NCI-H510A treated with DMSO at 0.1 percent for 48 hours (cell line): Measurements from ENCODE around the gene MMP13.
"Not testable (repeated sequence)": the region's sequence is repeated elsewhere in the genome, so short reads cannot be mapped to it uniquely, and the experiment has no call there.

Experiments used
- DNase-seq: peaks from one replicate; lab custom pipeline; 2025; lab: John Stamatoyannopoulos, UW

MMP13 gene

DNA sequence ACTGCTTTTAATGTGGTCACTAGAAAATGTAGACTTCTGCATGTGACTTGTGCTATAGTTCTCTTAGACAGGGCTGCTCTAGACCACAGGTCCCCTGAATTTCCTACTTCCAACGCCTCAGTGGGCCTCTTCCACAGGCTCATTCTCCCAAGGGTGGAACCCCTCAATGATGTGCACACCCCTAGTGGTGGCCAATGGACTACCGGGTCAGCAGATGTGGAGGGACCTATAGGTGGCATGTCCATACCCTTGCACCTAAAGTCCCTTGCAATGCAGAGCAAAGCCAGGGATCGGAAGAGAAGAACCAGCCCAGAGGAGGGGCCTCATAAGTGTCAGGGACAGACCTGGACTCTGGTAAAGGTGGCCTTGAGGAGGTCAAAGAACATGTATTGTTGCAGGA is 20.0 kb downstream of the MMP13 start:
- DNase-seq: no peak

DNA sequence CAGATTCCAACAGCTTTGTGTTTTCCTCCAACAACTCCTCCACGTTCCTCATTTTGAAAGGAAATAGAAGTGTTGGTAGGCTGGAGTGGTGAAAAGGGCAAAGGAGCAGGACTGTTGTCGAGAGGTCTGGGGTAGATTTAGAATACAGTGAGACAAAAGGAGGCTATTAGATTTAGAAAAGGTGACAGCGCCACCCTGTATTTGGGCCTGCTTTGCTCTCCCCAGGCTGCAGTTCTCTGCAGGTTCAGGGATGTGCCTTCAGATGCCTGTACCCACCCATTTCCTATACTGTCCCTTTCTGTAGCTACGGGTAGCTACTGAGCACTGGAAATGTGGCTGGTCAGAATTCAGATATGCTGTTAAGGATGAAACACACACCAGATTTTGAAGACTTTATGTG is 20.8 kb downstream of the MMP13 start:
- no peak for DNase-seq

DNA sequence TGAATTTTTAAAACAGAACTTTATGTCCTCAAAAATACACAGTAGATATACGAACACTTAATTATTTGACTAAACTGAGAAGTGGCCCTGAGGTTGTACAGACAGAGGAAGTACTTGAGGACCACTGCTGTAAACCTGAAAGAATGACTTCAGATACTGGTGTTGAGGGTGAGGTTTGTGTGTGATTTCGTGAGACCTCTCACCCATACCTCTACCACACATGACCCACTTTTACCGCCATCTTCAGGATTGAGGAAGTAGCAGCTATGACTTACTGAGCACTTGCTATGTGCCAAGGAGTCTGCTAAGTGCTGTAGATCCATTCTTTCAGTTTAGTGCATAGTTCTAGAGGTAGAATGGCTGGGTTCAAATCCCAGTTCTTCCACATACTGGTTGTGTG is 21.9 kb downstream of the MMP13 start:
- DNase-seq: no peak

DNA sequence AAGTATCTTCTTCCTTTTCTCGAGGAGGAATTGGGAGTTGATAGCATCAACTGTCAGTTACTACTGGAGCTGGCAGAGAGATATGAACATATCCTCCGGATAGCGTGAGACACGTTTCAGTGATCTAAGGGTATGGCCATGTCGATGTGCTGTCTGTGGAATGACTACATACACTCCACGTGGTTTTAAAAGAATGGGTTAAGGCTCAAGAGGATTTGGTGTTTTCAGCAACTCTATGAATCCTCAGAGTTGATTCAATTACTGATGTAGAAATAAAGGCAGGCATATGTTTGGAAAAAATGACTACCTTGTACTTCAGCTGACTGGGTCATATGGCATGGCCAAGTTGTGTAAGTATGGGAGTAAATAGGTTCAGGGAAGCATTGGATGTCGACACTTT is 22.9 kb downstream of the MMP13 start:
- DNase-seq: no peak

DNA sequence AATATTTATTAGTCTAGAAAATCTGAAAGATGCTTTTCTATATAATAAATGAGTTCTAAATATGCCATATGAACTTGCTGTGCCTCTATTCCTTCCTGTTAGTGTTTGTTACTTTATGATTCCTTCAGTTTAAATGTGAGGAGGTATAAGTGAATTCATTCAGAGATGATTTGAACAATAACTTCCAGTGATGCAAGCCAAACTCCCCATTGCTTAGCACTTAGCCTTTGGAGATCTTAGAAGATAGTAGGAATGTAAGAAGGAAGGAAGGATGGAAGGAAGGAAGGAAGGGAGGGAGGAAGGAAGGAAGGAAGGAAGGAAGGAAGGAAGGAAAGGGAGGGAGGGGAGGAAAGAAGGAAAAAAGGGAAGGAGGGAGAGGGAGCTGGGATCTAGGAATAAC is 25.1 kb downstream of the MMP13 start:
- DNase-seq: no peak

DNA sequence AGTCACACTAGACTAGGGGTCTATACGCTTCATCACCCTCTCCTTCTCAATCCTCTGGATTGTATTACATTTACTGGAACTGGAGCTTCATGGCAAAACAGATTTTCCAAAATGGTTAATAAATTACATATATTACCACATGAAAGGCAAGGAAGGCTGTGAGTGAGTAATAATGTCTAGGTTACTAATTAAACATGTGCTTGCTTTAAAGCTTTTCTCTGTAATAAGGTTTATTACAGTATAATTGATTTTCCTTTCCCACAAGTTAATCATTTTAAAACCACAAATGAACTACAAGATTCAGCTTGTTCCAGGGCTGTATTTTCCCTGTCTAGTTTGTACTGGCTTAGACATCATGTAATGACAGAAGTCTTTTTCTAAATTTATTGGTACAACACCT is 25.6 kb downstream of the MMP13 start:
- DNase-seq: no peak

DNA sequence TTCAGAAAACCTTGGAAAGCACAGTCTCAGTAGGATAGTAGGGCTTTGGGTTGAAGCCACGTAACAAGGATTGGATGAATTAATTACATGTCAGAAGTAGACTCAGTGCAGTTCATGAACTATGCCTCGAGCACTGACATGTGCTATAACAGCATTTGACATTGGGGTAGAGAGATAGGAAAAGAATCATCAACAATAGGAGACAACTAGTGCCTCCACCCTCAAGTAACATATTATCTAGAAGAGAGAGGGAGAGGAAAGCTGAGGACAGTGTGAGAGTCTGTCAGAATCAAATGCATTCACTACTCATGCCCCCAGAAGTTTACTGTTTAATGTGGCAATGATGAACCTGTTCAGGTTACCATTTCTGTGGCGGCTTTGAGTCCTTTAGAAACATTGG is 26.4 kb downstream of the MMP13 start:
- no peak for DNase-seq

DNA sequence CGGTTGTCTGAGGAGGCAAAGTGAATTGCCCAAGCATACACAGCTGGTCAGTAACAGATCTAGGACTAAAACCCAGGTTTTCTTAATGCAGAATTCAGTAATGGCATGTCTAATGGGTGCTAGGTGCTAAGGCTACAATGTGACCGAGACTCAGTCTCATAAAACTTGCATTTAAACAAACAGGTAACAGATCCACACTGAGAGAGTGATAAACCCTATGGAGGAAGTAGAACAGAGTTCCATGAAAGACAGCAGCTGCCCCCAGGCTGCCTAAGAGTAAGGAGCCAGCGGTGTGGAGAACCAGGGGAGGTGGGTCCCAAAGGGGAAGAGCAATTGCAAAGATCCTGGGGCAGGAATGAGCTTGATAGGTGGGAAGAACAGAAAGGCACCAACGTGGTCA is 27.3 kb downstream of the MMP13 start:
- DNase-seq: no peak

DNA sequence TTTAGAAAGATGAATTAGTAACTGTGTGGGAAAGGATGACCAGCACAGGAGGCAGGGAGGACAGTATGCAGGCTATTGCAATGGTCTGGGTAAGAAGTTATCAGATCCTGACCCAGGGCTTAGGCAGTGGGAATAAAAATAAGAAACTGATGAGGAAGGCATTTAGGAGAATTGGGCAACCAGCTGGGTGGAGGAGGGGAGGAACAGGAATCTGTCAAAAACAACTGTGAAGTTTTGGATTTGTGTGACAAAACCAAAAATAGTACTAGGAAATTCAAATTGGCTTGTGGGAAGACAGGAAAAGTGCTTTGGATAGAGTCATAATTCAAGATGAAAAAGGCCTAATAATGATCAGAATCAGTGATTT is 27.9 kb downstream of the MMP13 start:
- DNase-seq: no peak

DNA sequence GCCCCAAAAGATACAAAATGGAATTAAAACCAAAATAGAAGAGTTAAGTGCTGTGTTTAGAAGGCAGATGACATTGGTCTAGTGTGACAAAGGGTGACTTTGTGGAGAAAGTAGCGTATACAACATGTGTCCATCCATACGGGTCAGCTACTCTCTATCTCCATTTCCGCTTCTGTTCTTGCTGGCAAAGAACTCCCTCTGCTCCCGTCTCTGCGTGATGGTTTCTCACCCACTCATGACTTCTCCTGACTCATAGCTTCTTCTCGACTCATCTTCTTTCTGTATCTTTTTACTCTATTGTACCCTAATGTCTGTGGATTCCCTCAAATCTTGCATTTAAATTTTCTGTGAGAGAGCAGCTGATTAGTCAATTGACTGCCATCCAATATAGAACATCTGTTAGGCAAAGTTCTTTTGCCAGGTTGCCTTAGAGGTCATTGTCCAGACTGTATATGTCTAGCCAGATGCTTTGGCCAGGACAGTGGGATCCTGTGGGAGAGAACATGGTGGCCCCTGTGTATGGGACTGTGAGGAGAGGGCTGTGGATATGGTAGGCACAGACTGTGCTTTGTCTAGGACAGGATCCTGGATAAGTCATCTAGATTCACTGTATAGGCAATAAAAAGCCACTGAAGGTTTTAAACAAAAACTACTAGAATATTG is 28.4 kb downstream of the MMP13 start:
- no peak for DNase-seq

DNA sequence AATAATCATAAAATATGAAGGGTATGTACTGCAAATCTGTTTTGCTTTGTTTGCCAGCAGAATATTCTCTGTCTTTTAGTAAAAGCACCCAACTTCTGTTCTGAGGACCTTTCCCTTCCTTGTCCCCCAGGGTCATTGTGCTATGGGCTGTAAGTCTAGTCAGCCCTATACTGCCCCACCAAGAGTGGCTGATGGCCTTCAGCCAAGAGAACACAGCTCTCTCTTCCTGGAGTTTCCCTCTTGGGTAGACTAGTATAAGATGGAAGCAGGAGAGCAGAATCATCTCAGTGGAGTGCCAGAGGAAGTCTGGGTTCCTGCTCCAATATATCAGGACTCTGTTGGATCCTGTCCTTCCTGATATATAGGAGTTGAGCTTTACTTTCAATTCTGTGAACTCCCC is 29.0 kb downstream of the MMP13 start:
- DNase-seq: no peak

DNA sequence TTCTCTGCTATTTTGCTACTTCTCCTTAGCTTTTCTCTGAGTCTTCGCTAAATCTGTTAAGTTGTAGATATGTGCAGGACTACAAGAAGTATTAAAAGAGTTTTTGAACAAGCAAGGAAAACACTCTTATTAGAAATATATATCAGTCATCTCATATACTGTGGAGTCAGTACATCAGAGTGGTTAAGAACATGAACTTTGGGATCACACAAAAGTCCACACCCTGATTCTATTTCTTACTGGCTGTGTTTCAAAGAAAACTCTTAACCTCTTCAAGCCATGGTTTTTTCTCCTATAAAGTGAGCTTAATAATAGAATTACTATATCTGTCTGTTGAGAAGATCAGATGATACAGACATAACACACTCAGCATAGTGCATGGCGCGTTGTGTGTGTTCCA is 29.5 kb downstream of the MMP13 start:
- no peak for DNase-seq

DNA sequence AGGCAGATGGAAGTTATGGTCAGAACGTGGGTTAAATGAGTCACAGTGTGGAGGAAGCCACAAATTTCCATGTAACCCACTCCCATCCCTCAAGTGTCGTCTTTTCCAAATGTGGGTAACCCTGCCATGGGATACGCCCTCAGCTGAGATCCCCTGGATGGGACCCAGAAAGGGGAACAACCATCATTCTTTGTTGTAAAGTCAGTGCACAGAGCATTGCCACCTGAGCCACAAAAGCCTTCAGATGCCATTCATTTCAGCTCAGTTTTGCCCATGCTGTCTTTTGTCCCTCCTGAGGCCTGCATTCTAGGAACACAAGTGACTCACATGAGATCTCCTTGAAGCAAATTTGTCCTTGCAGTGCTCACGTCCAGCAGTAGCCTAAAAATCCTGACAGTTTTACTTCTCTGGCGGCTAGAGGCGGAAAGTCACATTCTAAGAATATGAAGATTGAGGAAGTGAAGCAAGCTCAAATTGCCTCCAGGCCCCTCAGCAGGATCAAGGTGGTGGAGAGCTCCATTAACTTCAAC is 30.6 kb downstream of the MMP13 start:
- DNase-seq: no peak

DNA sequence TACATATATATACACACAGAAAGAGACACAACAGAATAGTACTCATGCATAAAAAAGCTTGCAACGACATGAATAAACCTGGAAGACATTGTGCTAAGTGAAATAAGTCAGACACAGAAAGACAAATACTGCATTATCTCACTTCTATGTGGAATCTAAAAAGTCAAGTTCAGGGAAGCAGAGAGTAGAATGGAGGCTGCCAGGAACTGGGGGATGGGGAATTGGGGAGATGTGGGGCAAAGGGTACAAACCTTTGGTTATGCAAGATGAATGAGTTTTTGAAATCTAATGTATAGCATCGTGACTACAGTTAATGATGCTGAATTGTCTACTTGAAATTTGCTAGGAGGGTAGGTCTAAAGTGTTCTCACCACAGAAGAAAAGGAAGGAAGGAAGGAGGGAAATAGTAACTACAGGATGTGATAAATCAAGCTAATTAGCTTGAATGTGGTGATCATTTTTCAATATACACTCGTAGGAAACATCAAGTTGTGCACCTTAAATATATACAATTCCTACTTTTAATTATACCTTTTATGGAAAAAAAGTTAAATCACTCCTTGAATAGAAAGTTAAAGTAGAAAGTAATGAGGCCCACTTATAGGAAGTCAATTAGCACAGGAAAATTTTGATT is 33.8 kb downstream of the MMP13 start:
- DNase-seq: no peak

DNA sequence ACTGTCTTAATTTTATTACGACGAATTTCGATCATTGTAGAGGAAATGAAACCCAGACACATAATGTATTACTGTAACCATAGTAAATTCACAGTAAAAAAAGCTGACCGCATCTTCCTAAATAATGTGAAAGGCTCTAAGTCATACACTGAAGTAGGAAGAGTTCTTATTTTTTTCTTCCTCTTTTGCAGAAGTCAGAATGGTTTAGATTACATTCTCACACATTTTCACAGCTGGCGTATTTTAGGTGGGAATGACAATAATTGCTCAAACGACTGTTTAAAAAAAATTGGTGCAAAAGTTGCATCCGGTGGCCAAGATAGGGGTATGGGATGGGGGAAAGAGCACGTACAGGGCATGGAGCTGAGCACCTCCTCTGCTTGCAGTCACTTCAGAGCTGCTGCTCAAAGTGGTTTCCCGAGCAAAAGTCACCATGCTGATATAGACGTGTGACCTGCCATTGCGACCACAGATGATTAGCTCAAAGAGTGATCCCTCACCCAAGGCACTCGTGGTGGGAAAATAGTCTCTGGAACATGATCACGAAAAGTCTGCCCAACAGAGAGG is 35.3 kb downstream of the MMP13 start:
- DNase-seq: no peak

DNA sequence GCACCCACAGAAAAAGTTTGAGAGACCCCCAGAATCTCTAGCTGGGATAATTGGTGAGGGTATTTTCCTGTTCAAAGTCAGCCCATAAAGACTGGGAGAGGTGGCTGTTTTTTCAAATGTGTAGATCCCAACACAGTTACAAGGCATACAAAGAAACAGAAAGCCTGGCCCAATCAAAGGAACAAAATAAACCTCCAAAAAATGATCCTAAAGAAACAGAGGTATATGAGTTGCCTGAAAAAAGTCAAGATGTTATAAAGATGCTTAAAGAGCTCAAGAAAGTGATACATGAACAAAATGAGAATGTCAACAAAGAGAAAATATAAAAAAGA is 40.5 kb downstream of the MMP13 start:
- no peak for DNase-seq

DNA sequence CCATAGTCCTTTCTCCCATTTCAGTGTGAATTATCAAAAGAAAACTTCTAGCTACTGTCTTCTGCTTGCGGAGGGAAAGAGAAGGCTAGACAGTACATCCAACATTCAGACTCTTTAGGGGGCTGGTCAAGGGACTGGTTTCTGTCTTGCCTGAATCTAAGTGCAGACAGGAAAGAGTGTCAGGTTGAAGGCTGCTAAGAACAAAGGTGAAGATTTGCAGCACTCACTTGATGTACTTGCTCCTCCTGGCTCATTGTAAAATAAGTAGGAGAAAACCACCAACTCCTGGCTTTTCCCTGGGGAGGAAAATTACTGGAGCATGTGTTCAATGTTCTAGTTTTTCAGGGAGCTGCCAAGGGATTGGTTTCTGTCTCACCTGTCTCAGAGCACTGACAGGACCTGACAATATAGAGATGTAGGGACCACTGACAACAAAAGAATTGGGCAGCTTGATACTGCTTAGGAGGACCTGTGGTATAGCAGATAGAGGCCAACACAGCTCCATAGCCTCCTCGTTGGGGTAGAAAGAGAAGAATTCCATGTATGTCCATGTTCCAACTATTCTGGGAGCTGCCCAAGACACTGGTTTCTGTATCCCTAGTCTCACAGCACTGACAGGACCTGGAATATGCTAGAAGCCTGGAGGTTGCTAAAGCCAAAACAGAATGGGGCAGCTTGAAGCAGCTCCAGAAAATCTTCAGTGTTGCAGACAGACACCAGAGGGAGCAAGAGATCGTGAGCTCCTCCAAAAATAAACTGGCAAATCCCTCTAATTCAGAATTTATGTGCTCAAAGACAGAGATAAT is 41.1 kb downstream of the MMP13 start:
- DNase-seq: no peak

DNA sequence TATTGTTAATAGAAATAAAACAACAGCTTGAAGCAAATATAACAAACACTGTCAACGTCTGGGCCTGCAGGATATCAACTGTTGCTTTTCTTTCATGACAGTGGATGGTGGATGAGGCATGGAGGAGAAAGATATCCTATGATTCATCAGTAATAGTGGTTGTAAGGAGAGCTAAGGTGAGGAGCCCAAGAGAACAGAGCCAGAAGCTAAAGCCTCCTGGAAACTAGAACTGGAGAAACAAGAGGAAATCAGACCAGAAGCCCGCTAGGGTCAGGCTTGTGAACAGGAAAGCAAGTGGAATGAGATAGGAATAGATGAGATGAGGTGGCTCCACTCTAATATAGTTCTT is 43.1 kb downstream of the MMP13 start:
- DNase-seq: no peak

DNA sequence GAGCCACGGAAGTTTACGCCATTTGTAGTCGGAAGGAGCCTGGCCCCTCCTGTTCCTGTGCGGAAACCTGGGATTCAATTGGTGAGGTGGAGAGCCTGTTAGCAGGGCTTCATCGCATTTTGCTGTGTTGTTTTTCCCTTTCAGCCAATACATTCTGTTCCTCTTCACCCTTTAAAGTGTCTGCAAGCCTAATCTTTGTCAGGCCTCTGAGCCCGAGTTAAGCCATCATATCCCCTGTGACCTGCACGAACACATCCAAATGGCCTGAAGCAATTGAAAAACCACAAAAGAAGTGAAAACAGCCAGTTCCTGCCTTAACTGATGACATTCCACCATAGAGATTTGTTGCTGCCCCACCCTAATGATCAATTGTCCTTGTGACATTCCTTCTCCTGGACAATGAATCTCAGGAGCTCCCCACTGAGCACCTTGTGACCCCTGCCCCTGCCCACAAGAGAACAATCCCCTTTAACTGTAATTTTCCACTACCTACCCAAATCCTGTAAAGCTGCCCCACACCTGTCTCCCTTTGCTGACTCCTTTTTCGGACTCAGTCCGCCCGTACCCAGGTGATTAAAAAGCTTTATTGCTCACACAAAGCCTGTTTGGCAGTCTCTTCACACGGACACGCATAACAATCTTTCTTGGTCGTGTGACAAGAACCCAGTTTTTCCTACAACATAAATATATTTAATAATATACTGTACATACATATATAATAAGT is 43.6 kb downstream of the MMP13 start:
- DNase-seq: no peak

DNA sequence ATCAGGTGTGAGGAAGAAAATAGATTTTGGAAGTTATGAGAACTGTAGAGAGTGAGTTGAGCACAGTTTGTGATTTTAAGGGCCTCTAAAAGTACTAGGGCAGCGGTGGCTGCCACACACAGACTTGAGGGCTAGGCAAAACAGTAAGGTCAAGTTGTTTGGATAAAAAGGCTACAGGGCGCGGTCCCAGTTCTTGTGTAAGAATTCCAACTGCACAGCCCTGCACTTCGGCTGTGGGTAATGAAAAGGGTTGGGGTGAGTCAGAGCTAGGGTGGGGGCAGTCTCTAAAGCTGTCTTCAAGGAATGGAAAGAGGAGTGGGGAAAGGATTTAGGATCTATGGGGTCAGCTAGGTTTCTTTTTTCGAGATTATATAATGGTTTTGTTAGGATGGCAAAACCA is 49.7 kb downstream of the MMP13 start:
- DNase-seq: not testable (repeated sequence)

DNA sequence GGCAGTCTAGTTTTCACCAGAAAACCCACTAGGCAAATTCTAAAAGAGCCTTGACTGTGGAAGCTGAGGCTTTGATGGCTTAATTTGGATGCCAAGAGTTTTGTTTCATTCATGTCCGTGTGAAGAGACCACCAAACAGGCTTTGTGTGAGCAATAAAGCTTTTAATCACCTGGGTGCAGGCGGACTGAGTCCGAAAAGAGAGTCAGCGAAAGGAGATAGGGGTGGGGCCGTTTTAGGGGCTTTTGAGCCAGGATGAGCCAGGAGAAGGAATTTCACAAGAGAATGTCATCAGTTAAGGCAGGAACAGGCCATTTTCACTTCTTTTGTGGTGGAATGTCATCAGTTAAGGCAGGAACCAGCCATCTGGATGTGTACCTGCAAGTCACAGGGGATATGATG is 51.6 kb downstream of the MMP13 start:
- not testable (repeated sequence) for DNase-seq

DNA sequence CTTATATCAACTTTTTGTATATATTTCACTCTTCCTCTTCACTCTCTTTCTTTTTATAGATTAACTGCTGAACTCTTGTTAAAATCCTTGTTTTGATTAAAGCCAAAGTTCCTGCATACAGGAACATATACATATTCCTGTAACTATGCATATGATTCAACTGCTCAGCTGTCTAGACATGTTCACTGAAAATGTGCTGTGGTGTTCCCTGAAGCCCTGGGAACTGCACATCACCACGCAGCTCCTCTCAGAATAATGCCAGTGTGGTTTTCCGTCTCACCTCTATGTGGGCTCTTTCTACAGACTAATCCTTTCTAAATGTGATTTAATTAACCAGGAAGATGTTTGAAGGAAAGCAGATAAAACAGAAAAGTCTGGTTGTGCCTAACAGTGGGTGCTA is 55.2 kb downstream of the MMP13 start:
- no peak for DNase-seq
